NCI-H146 treated with DMSO at 0.1 percent for 48 hours (cell line): ENCODE data around the gene SNPH.

Source experiments
- DNase-seq: peaks from one replicate; lab custom pipeline; 2025; ENCODE audit not compliant: unreplicated experiment; lab: John Stamatoyannopoulos, UW

The SNPH gene

GRCh38 chr20:1305712-1306111 is 39.6 kb downstream of the SNPH start:
- no peak for DNase-seq

- no peak for DNase-seq
These were observed 40.4 kb downstream of the SNPH start for GRCh38 chr20:1306316-1307135.

- DNase-seq, result no peak
These were observed 41.1 kb downstream of the SNPH start for GRCh38 chr20:1307171-1307570.

GRCh38 chr20:1307571-1307971 is 41.5 kb downstream of the SNPH start:
- DNase-seq, result no peak

GRCh38 chr20:1308067-1308701 is 42.1 kb downstream of the SNPH start:
- no peak for DNase-seq

GRCh38 chr20:1308702-1309095 is 42.6 kb downstream of the SNPH start:
- no peak for DNase-seq

GRCh38 chr20:1309439-1309847 is 43.3 kb downstream of the SNPH start:
- no peak for DNase-seq

GRCh38 chr20:1310071-1310470 is 44.0 kb downstream of the SNPH start:
- DNase-seq, result no peak

- DNase-seq, result no peak
These were observed 44.6 kb downstream of the SNPH start for GRCh38 chr20:1310506-1311190.

- no peak for DNase-seq
These were observed 46.2 kb downstream of the SNPH start for GRCh38 chr20:1312308-1312707.

GRCh38 chr20:1312904-1313235 is 46.8 kb downstream of the SNPH start:
- DNase-seq, result no peak

GRCh38 chr20:1313236-1313964 is 47.3 kb downstream of the SNPH start:
- DNase-seq, result peak; percentile 68

- DNase-seq, result no peak
These were observed 49.7 kb downstream of the SNPH start for GRCh38 chr20:1315804-1316203.

GRCh38 chr20:1317545-1318255 is 51.6 kb downstream of the SNPH start:
- DNase-seq, result no peak

GRCh38 chr20:1319051-1319450 is 53.0 kb downstream of the SNPH start:
- DNase-seq, result no peak

GRCh38 chr20:1319462-1319861 is 53.4 kb downstream of the SNPH start:
- DNase-seq, result no peak

GRCh38 chr20:1320016-1320415 is 53.9 kb downstream of the SNPH start:
- DNase-seq, result no peak

GRCh38 chr20:1320902-1321653 is 55.0 kb downstream of the SNPH start:
- no peak for DNase-seq

- no peak for DNase-seq
These were observed 55.5 kb downstream of the SNPH start for GRCh38 chr20:1321654-1321939.

- DNase-seq, result no peak
These were observed 56.6 kb downstream of the SNPH start for GRCh38 chr20:1322511-1323245.
